NCI-H146 (cell line): ENCODE data around the gene CHPF.

Experiments
- DNase-seq: peaks from one replicate; lab custom pipeline; 2025; lab: John Stamatoyannopoulos, UW

CHPF gene

DNA sequence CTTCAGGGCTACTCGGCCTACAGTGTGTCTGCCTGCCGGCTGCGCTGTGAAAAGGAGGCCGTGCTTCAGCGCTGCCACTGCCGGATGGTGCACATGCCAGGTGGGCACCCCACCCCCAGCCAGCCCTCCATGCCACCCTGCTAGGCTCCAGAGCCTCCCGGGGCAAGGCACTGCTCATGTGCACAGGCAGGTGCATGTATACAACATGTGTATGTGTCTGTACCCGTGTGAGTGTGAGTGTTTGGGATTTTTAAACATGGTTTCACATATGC is 11.3 kb downstream of the CHPF start:
- no peak for DNase-seq

DNA sequence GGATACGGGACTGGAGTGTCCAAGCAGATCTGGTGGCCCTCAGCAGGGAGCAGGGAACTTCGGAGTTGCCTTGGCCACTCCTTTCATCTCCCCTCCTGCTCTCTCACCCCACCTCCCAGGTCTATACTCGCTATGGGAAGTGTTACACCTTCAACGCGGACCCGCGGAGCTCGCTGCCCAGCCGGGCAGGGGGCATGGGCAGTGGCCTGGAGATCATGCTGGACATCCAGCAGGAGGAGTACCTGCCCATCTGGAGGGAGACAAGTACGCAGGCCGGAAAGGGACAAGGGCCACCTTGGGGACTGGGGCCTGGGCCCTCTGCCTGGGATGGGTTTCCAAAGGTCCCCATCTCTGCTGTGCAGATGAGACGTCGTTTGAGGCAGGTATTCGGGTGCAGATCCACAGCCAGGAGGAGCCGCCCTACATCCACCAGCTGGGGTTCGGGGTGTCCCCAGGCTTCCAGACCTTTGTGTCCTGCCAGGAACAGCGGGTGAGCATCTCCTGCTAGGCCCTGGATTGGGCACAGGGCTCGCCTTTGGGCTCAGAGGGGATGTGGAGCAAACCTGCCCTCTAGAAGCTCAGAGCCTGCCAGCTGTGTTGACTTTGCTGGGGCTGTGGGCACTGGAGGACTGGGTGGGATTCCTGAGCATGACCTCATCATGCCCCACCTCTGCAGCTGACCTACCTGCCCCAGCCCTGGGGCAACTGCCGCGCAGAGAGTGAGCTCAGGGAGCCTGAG is 11.8 kb downstream of the CHPF start:
- peak; percentile 19 for DNase-seq

DNA sequence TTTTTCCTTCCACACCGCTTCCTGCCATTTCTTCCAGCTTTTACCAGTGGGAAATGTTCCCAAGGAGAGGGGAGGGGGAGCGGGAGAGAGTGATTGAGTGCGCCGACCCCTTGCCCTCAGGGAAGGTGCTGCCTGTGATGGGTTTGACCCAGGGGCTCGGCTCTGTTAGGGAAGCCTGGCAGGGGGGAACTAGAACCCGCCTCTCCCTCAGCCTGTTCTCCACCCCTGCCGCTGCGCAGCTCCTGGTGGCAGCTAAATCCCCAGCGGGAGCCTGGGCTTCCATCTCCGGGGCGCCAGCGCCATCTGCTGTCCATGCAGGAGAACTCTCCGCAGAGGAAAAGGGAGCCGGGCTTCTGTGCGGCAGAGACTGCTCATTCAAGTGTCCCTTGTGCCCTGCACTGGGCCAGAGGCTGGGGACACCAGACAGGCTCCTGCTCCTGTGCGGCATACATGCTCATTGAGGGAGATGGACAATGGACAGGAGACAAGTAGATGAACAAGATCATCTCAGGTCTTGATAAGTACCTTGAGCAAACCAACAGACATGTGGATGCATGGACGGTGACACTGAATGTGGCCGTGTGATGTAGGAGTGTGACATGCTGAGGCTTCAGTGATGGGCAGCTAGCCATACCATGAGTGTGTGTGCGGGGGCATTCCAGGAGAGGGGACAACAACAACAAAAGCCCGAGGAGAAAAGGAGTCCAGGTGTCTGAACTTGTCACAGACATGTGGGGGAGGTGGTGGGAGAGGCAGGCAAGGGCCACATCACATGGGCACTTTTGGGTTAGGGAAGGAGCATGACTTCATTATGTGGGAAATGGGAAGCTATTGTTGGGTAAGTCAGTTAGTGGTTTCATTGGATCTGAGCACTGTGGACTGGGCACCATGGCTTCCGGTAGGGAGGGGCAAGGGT is 13.3 kb downstream of the CHPF start:
- peak; percentile 73 for DNase-seq

DNA sequence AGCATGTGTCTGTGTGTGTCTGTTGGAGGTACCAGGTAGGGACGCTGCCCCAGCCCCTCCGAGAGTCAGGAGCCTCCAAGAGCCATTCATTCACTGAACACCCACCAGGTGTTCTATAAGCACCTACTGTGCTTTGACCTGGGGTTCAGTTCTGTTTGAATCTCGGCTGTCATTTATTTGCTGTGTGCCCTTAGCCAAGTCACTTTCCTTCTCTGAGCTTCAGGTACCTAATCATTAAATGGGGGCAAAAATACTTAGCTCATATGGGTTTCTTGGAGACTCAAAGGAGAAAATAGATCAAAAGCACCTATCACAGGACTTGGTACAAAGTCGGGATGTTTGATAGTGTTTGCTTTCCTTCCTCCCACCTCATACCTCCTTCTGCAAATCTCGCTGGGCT is 16.1 kb downstream of the CHPF start:
- DNase-seq = no peak

DNA sequence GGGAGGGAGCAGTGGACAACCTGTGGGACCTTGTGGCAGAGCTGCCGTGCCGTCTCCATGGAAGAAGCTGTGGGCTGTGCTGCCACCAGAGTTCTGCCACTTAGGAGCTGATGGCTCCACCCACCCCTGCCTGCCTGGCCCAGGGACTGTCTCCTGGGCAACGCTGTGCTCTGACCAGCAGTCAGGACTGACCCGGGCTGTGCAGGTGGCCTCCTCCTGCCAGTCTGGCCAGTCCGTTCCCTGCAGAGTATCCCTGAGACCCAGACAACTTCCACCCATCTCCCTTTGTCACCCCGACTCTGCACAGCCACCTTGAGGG is 16.6 kb downstream of the CHPF start:
- DNase-seq = peak; percentile 45

DNA sequence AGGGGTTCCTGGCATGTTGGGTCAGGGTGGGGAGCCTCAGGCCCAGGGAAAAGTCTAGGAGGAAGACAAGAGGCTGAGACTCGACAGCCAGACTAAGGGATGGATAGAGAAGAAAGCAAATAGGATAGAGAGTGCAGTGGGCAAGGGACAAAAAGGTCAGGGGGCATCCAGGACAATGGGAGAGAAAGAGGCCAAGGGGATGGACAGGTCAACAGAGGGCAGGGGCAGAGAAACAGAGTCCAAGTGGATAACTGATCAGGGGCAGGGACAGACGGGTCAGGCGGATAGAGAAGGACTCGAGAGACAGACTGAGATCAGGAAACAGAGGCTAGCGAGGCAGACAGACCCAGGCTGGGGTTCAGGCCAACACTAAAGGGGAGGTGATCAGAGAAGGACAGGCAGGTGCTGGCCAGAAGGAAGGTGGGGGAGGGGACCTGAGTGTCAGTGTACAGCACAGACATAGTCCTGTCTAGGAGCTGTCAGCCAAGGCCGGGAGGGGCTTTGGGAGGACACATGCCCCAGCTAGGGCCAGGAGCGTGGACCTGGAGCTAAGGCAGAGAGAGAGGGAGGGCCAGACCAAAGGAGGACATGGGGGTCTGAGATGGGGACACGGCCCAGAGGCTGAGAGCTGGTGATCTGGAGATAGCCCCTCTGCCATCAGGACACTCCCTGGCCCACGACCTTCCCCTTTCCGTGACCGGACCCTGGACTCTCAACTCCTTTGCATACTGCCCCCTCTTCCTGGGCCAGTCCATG is 17.1 kb downstream of the CHPF start:
- no peak for DNase-seq

DNA sequence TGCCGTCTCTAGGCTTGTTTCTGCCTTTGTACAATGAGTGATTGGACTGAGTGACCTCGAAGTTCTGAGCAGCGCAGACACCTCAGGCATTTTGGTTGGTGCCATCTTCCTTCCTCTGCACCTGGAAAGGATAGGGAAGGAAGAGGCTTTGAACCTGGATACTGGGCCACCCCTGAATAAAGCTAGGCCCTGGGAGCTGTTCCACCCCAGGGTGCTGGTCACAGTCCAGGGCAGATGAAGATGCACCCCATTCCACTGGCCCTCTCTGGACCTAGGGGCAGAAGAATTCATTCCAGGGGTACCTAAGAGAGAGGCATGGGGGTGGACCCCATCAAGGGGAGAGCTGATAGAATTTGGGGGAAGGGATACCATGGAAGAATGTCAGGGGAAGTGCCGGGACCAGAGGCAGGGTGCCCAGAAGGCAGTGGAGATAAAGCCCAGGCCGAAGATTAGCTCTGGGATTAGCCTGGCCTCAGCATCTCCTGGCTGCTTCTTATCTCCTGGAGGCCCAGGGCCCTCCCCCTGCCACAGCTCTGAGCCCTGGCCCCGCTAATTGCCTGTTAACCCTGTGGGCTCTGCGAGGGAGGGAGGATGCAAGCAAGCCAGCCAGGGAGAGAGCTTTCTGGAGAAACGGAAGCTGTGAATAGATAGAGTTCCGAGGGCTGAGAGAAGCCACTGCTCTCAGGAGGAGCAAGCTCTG is 17.9 kb downstream of the CHPF start:
- no peak for DNase-seq

DNA sequence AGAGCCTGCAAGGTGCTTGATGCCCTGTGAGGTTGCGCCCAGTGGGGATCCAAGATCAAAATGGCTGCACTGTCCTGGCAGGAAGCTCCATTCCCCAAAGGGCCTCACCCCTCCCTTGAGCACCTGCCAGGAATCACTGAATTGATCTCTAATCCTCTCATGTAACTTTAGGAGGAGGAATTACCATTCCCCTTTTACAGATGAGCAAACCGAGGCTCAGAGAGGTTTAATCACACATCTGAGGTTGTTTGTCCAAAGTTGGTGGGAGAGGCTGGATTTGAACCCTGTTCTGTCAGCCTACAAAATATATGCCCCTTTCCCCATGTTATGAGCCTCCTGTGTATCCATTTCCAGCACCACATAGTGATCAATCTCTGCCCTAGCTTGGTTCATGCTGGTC is 18.8 kb downstream of the CHPF start:
- DNase-seq = no peak

DNA sequence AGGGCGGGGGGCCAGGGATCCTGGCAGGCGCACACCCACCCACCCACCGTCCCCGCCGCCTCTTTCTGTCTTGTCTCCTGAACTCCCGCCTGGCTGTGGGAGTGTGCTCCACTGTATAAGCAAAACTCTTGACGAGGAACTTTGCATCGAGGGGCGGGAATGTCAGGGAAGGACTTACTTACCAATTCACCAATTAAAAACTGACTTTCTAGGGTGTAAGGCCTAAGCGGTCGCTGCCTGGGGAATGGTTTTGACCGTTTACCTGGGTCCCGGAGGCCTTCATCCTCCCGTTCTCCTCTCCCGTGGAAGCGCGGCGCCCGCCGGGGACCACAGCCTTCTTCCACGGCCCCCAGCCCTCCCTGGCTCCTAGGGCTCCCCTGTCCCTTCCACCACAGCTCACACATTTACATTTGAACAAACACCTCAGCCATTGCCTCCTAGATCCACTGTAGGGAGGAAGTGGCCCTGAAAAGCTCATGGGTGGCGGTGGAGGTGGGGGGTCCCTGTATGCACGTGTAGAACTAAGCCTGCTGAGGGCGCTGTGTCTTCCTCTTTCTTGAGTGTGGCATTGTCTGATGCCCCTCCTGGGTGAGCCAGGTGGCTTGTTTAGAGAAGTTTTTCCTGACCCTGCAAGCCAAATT is 20.5 kb downstream of the CHPF start:
- DNase-seq = no peak

DNA sequence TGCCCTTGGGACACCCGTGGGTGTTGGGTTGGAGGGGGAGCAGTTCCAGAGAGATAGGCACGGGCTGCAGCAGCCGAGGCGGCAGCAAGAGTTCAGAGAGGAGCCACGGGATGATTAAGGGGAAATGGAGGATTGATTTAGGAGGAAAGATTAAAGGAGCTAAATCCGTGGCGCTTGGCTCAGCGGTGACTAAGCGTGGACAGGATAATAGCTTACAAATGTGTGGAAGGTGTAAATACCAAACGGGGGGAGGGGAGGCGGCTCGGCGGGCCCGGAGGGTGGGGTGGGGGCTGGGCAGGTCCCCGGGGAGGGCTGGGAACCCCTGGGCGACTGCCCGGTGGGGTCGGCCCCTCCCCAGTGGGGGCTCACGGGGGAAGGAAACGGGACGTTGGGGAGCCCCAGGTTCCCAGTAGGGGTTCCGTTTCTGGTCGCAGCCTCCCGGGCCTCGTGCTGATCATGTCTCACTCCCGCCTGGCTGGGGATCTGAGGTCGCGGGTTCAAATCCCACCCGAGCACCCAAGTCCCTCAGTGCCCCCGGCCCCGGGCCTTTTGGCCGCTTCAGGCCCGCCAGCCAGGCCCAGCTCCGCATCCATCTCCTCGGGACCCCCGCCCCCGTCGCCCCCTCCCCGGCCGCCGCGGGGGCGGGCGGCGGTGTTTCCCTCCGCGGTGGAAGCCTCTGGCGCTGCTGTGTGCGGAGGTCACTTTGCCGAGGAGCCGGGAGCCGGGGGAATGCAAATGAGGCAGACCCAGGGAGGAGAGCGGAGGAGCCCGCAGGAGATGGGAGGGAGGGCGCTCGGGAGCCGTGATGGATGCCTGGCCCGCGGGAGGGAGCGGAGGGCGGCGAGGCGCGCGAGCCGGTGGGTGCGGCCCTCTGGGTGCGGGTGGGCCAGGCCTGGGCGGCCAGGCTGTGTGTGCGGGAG is 21.2 kb downstream of the CHPF start:
- DNase-seq = peak; percentile 48

DNA sequence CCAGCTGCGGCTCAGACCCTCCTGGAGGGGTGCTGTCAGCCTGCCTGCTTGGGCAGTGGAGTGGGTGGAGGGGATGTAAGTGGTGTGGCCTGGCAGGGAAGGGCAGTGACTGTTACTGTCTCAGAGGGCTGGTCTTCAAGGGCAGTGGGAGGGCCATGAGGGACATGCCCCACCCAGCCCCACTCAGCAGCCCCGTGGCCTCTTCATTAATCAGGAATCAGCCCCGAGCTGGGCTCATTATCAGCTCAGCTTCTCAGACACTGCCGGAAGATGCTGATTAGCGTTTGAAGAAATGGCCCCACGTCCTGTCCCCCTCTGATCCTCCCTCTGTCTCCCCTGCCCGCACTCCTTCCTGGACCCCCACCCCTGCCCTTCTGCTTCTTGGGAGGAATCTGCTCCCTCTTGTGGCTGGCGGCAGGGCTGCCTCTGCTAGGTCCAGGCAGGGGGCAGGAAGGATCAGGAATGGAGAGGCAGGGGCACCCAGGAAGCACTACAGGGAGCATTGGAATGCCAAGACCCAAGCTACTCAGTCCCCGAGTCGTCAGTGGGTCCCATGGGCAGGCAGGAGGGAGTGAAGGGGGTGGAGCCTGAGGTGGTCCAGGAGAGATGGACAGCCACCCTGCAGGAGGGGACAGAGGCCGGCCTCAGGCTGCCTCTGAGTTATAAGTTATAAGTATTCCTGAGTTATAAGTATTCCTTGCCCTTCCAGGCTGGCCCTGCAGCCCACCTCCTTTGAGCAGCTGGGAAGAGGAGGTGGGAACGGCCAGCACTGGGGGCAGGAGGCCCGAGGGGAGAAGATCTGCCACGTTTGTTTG is 22.3 kb downstream of the CHPF start:
- peak; percentile 51 for DNase-seq

DNA sequence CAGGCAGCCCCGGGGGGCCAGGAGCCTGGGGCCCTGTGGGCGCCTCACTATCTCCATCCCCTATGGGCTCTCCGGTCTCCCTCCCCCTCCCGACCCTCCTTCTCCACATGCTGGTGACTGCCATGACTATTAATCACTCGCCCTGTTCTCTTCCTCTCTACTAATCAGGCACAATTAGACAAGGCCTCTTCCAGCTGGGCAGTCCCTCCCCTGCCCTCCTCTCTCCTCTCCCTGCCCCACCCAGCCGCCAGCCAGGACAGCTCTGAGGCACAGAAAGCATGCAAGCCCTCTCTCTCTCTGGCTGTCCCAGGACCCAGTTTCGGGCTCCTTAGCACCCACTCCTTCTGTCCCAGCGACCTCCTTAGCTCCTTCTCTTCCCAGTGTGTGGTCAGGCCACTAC is 23.5 kb downstream of the CHPF start:
- no peak for DNase-seq

DNA sequence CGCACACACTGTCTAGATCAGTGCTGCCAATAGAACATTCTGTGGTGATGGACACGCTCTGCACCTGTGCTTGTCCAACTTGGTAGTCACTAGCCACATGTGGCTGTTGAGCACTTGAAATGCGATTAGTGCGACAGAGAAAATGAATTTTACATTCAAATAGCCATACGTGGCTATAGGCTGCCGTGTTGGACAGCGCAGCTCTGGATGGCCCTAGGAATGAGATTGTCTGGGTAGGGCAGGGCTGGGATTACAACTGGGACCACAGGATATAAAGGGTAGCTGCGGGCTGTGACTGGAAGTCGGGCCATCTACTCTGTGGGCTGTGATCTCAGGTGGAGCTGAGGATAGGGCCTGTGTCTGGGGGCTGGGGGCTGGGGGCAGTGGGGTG is 24.1 kb downstream of the CHPF start:
- no peak for DNase-seq

DNA sequence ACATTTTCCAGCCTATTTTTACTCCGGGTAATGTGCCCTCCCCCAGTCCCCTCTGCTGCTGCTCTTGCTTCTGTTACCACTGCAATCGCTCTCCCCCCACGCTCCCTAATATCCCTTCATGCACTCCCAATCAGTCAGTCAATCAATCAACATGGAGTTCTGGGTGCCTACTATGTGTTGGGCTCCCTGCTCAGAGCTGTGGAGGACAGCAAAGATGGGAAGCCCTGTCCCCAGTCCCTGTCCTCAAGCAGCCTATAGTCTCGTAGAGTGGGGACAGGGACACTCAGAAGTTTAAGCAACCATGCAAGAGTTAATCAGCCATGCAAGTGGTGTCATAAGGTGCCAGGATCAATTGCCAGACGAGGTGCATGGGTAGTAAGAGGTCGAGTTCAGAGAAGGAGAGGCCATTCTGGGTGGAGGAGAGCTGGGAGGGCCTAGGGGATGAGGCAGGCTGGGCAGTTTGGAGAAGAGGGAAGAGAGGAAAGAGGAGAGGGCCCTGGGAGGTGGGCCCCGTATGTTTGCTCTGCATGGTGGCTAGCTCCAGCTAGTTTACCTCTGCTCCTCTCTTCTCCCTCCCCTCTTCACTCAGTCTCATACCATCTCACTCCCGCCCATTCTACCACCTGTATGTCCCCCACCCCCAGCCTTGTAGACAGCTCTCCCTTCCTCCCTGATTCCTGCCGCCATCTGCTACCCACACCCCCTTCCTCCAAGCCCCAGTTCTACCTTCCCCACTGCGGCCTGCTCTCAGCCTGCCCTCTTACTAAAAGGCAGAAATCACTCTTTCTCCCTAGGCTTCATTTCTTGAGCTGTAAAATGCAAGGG is 25.4 kb downstream of the CHPF start:
- no peak for DNase-seq

DNA sequence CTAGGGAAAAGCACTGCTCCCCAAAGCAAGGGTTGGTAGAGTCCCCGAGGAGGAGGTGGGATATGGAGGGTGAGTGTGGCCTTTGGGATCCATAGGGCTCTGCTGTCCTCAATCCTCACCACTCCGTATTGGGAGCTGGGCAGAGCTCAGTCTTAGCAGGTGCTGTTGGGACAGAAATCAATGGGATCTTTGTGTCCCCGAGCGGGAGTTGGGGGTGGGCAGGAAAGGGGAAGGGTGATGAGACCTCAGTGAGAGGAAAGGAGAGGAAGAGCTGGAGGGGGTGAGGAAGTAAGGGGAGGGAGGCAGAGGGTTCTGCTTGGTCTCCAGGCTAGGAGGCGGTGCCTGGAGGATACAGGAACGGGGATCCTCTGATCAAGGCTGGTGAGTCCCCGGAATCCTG is 26.7 kb downstream of the CHPF start:
- no peak for DNase-seq

DNA sequence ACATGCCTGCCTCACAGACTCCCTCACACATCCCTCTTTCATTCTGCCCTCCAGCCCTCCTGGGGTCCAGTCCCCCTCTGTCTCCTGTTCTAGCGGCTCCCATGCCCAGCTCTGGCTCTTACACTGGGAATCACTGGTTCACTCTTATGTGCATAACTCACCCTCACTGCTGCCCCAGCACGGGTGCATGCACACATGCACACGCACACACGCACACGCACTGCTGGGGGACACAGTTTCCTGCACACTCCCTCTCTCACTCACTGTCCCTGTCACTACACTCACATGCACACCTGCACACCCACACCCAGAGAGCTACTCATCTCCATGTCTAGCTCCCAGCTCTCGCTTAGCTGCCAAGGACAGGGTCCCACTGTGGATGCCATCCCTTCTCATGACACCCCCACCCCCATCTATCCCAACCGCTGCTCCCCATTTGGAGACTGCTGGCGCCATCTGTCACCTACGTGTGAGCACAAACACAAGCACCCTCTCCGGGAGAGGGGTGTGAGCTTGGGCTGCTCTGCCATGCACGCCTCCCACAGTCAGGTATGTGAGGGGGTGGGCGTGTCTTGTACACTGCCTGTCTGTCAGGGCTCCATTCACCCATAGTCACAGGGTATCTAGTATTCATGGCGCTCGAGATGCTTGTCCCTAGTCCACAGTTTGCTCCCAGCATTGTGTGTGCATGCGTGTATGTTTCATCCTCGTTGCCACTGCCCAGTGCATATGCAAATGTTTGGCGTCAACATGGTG is 27.6 kb downstream of the CHPF start:
- no peak for DNase-seq

DNA sequence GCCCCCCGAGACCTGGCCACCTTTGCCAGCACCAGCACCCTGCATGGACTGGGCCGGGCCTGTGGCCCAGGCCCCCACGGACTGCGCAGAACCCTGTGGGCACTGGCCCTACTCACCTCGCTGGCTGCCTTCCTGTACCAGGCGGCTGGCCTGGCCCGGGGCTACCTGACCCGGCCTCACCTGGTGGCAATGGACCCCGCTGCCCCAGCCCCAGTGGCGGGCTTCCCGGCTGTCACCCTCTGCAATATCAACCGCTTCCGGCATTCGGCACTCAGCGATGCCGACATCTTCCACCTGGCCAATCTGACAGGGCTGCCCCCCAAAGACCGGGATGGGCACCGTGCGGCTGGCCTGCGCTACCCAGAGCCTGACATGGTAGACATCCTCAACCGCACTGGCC is 28.8 kb downstream of the CHPF start:
- DNase-seq = no peak

DNA sequence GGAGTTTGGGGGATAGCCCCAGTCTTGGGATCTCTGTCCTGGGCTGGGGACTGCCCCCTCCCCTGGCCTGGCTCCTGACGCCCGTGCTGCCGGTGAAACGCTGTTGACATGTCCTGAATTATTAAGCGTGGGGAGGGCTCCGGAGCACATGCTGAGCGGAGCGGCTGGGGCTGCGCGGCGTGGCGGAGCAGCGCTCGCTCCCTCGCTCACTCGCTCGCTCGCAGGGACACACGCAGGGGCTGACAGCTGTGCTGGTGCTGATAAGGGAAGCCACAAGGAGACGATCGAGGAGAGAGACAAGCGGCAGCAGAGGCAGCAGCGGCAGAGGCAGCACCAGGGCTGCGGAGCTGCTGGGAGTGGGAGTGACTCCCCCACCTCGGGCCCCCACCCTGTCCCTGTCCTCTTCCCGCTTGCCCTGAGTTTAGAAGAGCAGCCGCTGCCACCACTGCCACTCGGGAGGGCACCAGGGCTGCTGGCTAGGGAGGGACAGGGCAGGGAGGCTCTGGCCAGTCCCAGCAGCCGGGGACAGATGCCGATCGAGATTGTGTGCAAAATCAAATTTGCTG is 29.3 kb downstream of the CHPF start, which contains the start of gene ASIC4:
ASIC4 (plus strand) TSS at position 287 of the 566 bp plus-strand sequence; CDS start at position 530, 243 bp downstream.
- DNase-seq = peak; percentile 45
